Calu3 (cell line): ENCODE data around the gene TOR2A. TPM values are rescaled to one million over a fixed set of nuclear protein-coding genes. Genes with fewer than 3 reads are reported as not detected.

Experiments
- BruUV-seq: library from RNA; stranded (reverse); fragments of 400-500 nt; replicated peaks from 2 replicates; lab custom pipeline; 2021; lab: Mats Ljungman, UMichigan
- CTCF ChIA-PET: fragments of 300-600 bp; sonication (Branson Sonifier 250); formaldehyde crosslinking; loops from one replicate; lab custom pipeline; 2022; ENCODE audit warnings: antibody characterized with exemption; lab: Charles Lee
- DNase-seq: peaks from one replicate; pipeline ENCODE4 v3.0.0; 2022
- H3K27ac Mint-ChIP-seq: one replicate; pipeline ENCODE4 v1.8.0; 2022; ENCODE audit warnings: mixed read lengths; ENCODE audit not compliant: unreplicated experiment
- H3K27me3 Mint-ChIP-seq: one replicate; pipeline ENCODE4 v1.8.0; 2022; ENCODE audit warnings: mixed read lengths; ENCODE audit not compliant: unreplicated experiment
- H3K36me3 Mint-ChIP-seq: one replicate; pipeline ENCODE4 v1.8.0; 2022; ENCODE audit warnings: mild to moderate bottlenecking, moderate library complexity, mixed read lengths; ENCODE audit not compliant: insufficient read depth, unreplicated experiment
- H3K4me1 Mint-ChIP-seq: one replicate; pipeline ENCODE4 v1.8.0; 2022; ENCODE audit warnings: mild to moderate bottlenecking, low read depth, mixed read lengths; ENCODE audit not compliant: unreplicated experiment
- H3K4me3 Mint-ChIP-seq: one replicate; pipeline ENCODE4 v1.8.0; 2022; ENCODE audit warnings: mild to moderate bottlenecking, low read depth, moderate library complexity, mixed read lengths; ENCODE audit not compliant: unreplicated experiment
- H3K9me3 Mint-ChIP-seq: one replicate; pipeline ENCODE4 v1.8.0; 2022; ENCODE audit warnings: low read depth, mixed read lengths; ENCODE audit not compliant: unreplicated experiment
- intact Hi-C: fragments of 100-400 bp; cut with micrococcal nuclease; formaldehyde crosslinking; loops from one replicate; pipeline ENCODE4 v1.10.0; 2022; ENCODE audit not compliant: unreplicated experiment
- total RNA-seq: library from RNA; stranded (reverse); gene quantifications from 2 replicates; pipeline ENCODE4 v1.2.3, GENCODE V29; 2022
- TF ChIP-seq, protein P1 (sequence below): fragments of 200-600 bp; IDR thresholded peaks from one replicate; pipeline ENCODE4 v1.8.0; 2022; ENCODE audit warnings: antibody characterized with exemption; ENCODE audit not compliant: unreplicated experiment

Gene TOR2A
- total RNA-seq, 1 experiment from 2014 or later, result 7.6 TPM

DNA sequence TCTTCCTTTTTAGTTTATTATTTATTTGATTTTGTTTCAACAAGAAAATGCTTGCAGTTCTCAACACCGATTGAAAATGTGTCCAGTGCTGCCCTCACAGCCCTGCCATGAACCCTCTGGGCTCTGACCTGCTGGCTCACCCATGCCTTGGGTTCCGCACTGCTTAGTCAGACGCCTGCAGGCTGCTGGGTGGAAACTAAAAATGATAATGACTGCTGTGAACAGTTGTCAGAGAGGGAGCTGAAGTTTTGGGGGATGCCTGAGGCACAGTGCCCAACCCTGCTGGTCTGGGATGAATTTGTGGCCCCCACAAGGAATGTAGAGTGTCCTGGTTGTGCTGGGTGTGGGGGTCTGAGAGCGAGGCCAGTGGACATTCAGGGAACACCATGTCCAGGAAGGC is 50.5 kb downstream of the TOR2A start:
- BruUV-seq, result no TSS peak
- H3K9me3 Mint-ChIP-seq, result no peaks in the 10 kb centered on the region
- DNase-seq, result no peak
- H3K27me3 Mint-ChIP-seq, result no peaks in the 10 kb centered on the region
- H3K27ac Mint-ChIP-seq, result no peak overlapping the region
- no peaks in the 10 kb centered on the region for H3K4me1 Mint-ChIP-seq
- no peaks in the 10 kb centered on the region for H3K36me3 Mint-ChIP-seq
- TF ChIP-seq, protein P1, sequence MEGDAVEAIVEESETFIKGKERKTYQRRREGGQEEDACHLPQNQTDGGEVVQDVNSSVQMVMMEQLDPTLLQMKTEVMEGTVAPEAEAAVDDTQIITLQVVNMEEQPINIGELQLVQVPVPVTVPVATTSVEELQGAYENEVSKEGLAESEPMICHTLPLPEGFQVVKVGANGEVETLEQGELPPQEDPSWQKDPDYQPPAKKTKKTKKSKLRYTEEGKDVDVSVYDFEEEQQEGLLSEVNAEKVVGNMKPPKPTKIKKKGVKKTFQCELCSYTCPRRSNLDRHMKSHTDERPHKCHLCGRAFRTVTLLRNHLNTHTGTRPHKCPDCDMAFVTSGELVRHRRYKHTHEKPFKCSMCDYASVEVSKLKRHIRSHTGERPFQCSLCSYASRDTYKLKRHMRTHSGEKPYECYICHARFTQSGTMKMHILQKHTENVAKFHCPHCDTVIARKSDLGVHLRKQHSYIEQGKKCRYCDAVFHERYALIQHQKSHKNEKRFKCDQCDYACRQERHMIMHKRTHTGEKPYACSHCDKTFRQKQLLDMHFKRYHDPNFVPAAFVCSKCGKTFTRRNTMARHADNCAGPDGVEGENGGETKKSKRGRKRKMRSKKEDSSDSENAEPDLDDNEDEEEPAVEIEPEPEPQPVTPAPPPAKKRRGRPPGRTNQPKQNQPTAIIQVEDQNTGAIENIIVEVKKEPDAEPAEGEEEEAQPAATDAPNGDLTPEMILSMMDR, result no peak
- CTCF ChIA-PET, result no interaction called here
- no peak overlapping the region for H3K4me3 Mint-ChIP-seq
- intact Hi-C loops, result no loop called here

DNA sequence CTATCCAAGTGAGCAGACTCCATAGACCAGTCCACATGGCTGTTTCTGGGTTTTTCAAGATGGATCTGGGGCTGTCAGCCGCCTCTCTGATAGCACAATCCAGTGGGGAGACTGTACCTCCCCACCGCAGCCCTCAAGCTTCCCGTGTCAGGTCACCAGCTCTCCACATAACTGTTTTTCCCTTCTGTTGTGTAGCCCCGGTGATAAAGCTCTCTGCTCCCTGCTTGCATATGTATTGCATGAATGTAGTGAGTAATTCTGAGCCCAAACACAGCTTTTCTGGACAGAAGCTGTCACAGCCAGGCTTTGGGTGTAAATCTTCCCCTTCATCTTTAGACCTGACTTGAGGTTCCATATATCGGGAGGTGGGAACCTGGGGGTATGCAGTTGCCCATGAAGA is 51.4 kb downstream of the TOR2A start:
- Mint-ChIP-seq H3K4me3 (no peak overlapping the region), H3K9me3 (no peaks in the 10 kb centered on the region), H3K27me3 (no peaks in the 10 kb centered on the region), H3K36me3 (no peaks in the 10 kb centered on the region), H3K27ac (no peak overlapping the region), H3K4me1 (no peaks in the 10 kb centered on the region)
- intact Hi-C loops, result no loop called here
- no peak for DNase-seq
- CTCF ChIA-PET, result interaction anchor here (0.5 kb wide), 1 partner anchor 139 kb away, joined by 7 read pairs; no protein-coding TSS in a partner anchor
- TF ChIP-seq, protein P1, result no peak
- BruUV-seq, result no TSS peak

GRCh38 chr9:127682351-127683136 is 52.5 kb downstream of the TOR2A start:
- intact Hi-C loops, result no loop called here
- H3K4me1 Mint-ChIP-seq, result no peaks in the 10 kb centered on the region
- no peak overlapping the region for H3K27ac Mint-ChIP-seq
- no TSS peak for BruUV-seq
- TF ChIP-seq, protein P1, result no peak
- H3K36me3 Mint-ChIP-seq, result no peaks in the 10 kb centered on the region
- H3K27me3 Mint-ChIP-seq, result no peaks in the 10 kb centered on the region
- no peaks in the 10 kb centered on the region for H3K9me3 Mint-ChIP-seq
- CTCF ChIA-PET, result interaction anchor here (0.6 kb wide), 1 partner anchor 10 kb away, joined by 8 read pairs; no protein-coding TSS in a partner anchor
- no peak overlapping the region for H3K4me3 Mint-ChIP-seq
- DNase-seq, result no peak

Other genes starting within 250 kb of the TOR2A start
- gene STXBP1, start 123.0 kb downstream of the TOR2A start, total RNA-seq, result 5.9 and 7.5 TPM in 2 replicates
- gene CFAP157, start 28.3 kb downstream of the TOR2A start, total RNA-seq, result 0.87 and 1.0 TPM in 2 replicates
- gene PTRH1, start 19.6 kb downstream of the TOR2A start, total RNA-seq, result 14.3 and 15.1 TPM in 2 replicates
- gene TTC16, start 19.2 kb downstream of the TOR2A start, total RNA-seq, result not detected in 2 replicates
- gene SH2D3C, start 43.4 kb upstream of the TOR2A start, total RNA-seq, result not detected in 2 replicates
- 41.8 and 51.3 TPM in 2 replicates for gene CDK9, start 50.7 kb upstream of the TOR2A start, total RNA-seq
- 75.2 and 79.9 TPM in 2 replicates for gene FPGS, start 67.6 kb upstream of the TOR2A start, total RNA-seq
- 0.32 TPM in 1 of 2 replicates, not detected in the other for gene ENG, start 119.4 kb upstream of the TOR2A start, total RNA-seq
- 12.2 and 15.6 TPM in 2 replicates for gene AK1, start 142.4 kb upstream of the TOR2A start, total RNA-seq
- gene ST6GALNAC6, start 164.3 kb upstream of the TOR2A start, total RNA-seq, result 9.1 and 12.1 TPM in 2 replicates
- 11.8 and 12.8 TPM in 2 replicates for gene ST6GALNAC4, start 181.7 kb upstream of the TOR2A start, total RNA-seq
- 0.17 and 1.1 TPM in 2 replicates for gene PIP5KL1, start 195.5 kb upstream of the TOR2A start, total RNA-seq
- gene DPM2, start 202.6 kb upstream of the TOR2A start, total RNA-seq, result 31.5 and 39.9 TPM in 2 replicates
- 80.7 and 84.6 TPM in 2 replicates for gene EEIG1, start 245.7 kb upstream of the TOR2A start, total RNA-seq